Mesendoderm (in vitro differentiated cells): ENCODE measurements around the gene C1QTNF8.
A peak's percentile ranks its signal among the peaks of the same experiment; 100 is the strongest.

Experiments used
- DNase-seq: peaks from one replicate; pipeline ENCODE4 v3.0.0; 2013
- H2AK5ac ChIP-seq: 2 replicates; pipeline ENCODE4 v1.6.1; 2013; ENCODE audit warnings: low read length, inconsistent platforms
- H2BK120ac ChIP-seq: 2 replicates; pipeline ENCODE4 v1.6.1; 2013; ENCODE audit warnings: low read depth, mild to moderate bottlenecking, low read length, moderate library complexity, mixed read lengths
- H2BK15ac ChIP-seq: replicated peaks from 2 replicates; pipeline ENCODE4 v1.6.1; 2013; ENCODE audit warnings: low read depth, mild to moderate bottlenecking, moderate library complexity
- H2BK5ac ChIP-seq: 2 replicates; pipeline ENCODE4 v1.6.1; 2013; ENCODE audit warnings: low read length, inconsistent platforms
- H3K18ac ChIP-seq: 2 replicates; pipeline ENCODE4 v1.6.1; 2013; ENCODE audit warnings: mild to moderate bottlenecking, low read length, mixed read lengths
- H3K23ac ChIP-seq: one replicate; pipeline ENCODE4 v1.6.1; 2013; ENCODE audit warnings: low read length
- H3K27ac ChIP-seq: 2 replicates; pipeline ENCODE4 v1.5.1; 2013; ENCODE audit warnings: low read depth, mild to moderate bottlenecking, inconsistent platforms, low read length, moderate library complexity
- H3K27me3 ChIP-seq: 2 replicates; pipeline ENCODE4 v1.6.1; 2013; ENCODE audit warnings: low read length, control low read depth, mild to moderate bottlenecking, inconsistent platforms; ENCODE audit not compliant: insufficient read depth, poor library complexity
- H3K36me3 ChIP-seq: 2 replicates; pipeline ENCODE4 v1.6.1; 2013; ENCODE audit warnings: low read length, inconsistent platforms; ENCODE audit not compliant: control insufficient read depth, insufficient read depth
- H3K4ac ChIP-seq: one replicate; pipeline ENCODE4 v1.6.1; 2013; ENCODE audit warnings: low read depth, mild to moderate bottlenecking, low read length, moderate library complexity
- H3K4me1 ChIP-seq: 2 replicates; pipeline ENCODE4 v1.6.1; 2013; ENCODE audit warnings: low read depth, low read length, inconsistent platforms; ENCODE audit not compliant: control insufficient read depth
- H3K4me2 ChIP-seq: 2 replicates; pipeline ENCODE4 v1.6.1; 2013; ENCODE audit warnings: low read length
- H3K4me3 ChIP-seq: 2 replicates; pipeline ENCODE4 v1.5.1; 2013; ENCODE audit warnings: mild to moderate bottlenecking, low read length
- H3K56ac ChIP-seq: one replicate; pipeline ENCODE4 v1.6.1; 2013; ENCODE audit warnings: low read length
- H3K79me1 ChIP-seq: 2 replicates; pipeline ENCODE4 v1.6.1; 2013; ENCODE audit warnings: low read length, inconsistent platforms
- H3K79me2 ChIP-seq: 2 replicates; pipeline ENCODE4 v1.6.1; 2013; ENCODE audit warnings: mild to moderate bottlenecking, low read length; ENCODE audit not compliant: control insufficient read depth, insufficient read depth
- H3K9ac ChIP-seq: 2 replicates; pipeline ENCODE4 v1.6.1; 2013; ENCODE audit warnings: low read length, inconsistent platforms
- H4K5ac ChIP-seq: one replicate; pipeline ENCODE4 v1.6.1; 2013; ENCODE audit warnings: low read length
- H4K8ac ChIP-seq: one replicate; pipeline ENCODE4 v1.6.1; 2013; ENCODE audit warnings: low read depth, mild to moderate bottlenecking, control low read depth, low read length, moderate library complexity
- WGBS: extraction: QIAGEN DNeasy Blood & Tissue Kit; methylation state at CpG from one replicate; pipeline ENCODE4 v1.1.7; 2013; ENCODE audit warnings: low lambda C conversion rate, missing lambda C conversion rate; ENCODE audit not compliant: insufficient coverage; ENCODE audit errors: extremely low coverage; 5-methylcytosine and 5-hydroxymethylcytosine counted together

Gene C1QTNF8

DNA sequence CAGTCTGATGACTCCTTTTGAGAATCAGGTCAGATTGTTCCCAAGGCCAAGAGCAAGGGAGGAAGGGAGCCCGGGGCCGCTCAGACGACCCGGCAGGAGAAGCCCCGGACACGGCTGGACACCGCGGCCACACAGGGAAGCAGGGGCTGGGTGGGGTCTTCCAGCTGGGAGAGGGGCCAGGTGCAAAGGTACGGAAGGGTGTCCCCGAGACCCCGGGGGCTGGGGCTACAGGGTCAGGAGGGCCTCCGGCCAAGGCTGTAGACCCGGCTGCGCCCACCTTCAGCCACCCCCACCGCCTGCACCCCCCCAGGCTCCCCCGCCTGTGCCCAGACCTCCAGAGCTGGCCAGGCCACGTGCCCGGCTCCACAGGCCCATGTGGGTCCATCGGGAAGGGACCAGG, 21.9 kb upstream of the C1QTNF8 start:
- H3K79me2 ChIP-seq, result no peaks in the 10 kb centered on the region
- H3K79me1 ChIP-seq, result no peaks in the 10 kb centered on the region
- H3K4me2 ChIP-seq, result no peak overlapping the region
- H3K9ac ChIP-seq, result no peak overlapping the region
- H3K4me3 ChIP-seq, result no peak overlapping the region
- H2BK15ac ChIP-seq, result no peak overlapping the region
- no peaks in the 10 kb centered on the region for H3K4me1 ChIP-seq
- H3K4ac ChIP-seq, result no peak overlapping the region
- H3K56ac ChIP-seq, result no peak overlapping the region
- H2BK120ac ChIP-seq, result no peak overlapping the region
- H4K5ac ChIP-seq, result no peak overlapping the region
- no peak overlapping the region for H3K23ac ChIP-seq
- no peak for DNase-seq
- H3K36me3 ChIP-seq, result no peaks in the 10 kb centered on the region
- no peak overlapping the region for H3K18ac ChIP-seq
- no peak overlapping the region for H3K27ac ChIP-seq
- H2AK5ac ChIP-seq, result no peak overlapping the region
- no peak overlapping the region for H2BK5ac ChIP-seq
- no CpG with 5 or more reads among the region's 19 CpGs for WGBS
- H4K8ac ChIP-seq, result no peak overlapping the region
- H3K27me3 ChIP-seq, result no peaks in the 10 kb centered on the region

DNA sequence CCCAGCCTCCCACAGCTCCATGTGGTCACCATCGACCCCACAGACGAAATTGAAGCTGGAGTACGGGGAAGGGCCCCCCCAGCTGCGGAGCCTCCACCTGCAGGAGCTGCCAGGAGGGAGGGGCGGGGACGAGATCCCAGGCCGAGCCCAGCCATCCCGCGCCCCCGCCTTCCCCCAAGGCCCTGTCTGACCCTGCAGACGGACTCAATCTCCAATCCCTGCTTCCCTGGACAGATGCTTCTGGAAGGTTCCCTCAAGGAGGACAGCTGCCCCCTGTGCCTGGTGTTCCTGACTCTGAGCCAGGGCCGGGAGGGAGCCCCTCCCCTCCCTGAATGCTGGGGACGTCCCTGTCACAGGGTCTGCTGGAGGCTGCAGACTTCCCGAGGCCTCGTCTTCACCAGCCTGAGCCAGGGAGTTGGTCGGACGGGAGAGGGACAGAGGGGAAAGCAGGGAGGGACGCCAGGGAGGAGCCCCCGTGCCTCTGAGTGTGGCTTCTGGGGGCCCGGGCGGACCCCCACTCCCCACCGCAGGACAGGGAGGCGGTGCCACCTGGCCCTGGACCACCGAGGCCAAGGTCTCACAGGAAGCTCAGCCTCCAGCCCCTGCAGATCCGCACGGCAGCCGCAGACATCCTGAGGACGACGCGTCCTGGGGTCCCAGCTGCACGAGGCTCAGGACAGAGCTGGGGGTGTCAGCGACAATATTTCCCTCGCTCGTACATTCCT, 21.3 kb upstream of the C1QTNF8 start:
- Histone ChIP-seq H3K23ac (no peak overlapping the region), H3K79me1 (no peaks in the 10 kb centered on the region), H2BK15ac (no peak overlapping the region), H3K4me3 (no peak overlapping the region), H3K56ac (no peak overlapping the region), H2BK120ac (no peak overlapping the region), H4K5ac (no peak overlapping the region), H2AK5ac (no peak overlapping the region), H3K4ac (no peak overlapping the region), H3K4me1 (no peaks in the 10 kb centered on the region), H2BK5ac (no peak overlapping the region), H3K27me3 (no peaks in the 10 kb centered on the region), H3K27ac (no peak overlapping the region), H4K8ac (no peak overlapping the region), H3K79me2 (no peaks in the 10 kb centered on the region), H3K4me2 (no peak overlapping the region), H3K18ac (no peak overlapping the region), H3K9ac (no peak overlapping the region), H3K36me3 (no peaks in the 10 kb centered on the region)
- no peak for DNase-seq
- WGBS, result no CpG with 5 or more reads among the region's 34 CpGs

DNA sequence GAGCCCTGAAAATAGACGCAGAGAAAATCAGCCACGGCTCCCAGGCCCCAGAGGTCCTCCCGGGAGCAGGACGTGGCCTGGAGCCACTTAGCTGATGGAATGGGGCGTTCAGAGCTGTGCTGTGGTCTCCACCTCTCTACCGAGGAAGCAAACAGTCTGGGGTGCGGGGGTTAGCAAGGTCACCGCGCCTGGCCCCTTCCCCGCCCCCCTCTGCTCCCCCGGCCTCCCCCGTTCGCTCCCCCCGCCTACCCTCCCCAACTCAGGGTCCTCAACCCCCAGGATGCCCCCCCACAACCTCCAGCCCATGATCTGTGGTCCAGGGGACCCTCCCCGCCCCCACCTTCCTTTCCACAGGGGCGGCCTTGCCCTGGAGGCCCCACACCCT, 20.6 kb upstream of the C1QTNF8 start:
- H2BK15ac ChIP-seq, result no peak overlapping the region
- no peaks in the 10 kb centered on the region for H3K36me3 ChIP-seq
- no peak overlapping the region for H2AK5ac ChIP-seq
- H3K27me3 ChIP-seq, result no peaks in the 10 kb centered on the region
- H2BK5ac ChIP-seq, result no peak overlapping the region
- H3K79me2 ChIP-seq, result no peaks in the 10 kb centered on the region
- H4K8ac ChIP-seq, result no peak overlapping the region
- H3K79me1 ChIP-seq, result no peaks in the 10 kb centered on the region
- no peak overlapping the region for H3K27ac ChIP-seq
- no peak for DNase-seq
- H3K9ac ChIP-seq, result no peak overlapping the region
- no peak overlapping the region for H3K4me3 ChIP-seq
- no peak overlapping the region for H3K56ac ChIP-seq
- no peaks in the 10 kb centered on the region for H3K4me1 ChIP-seq
- WGBS, result no CpG with 5 or more reads among the region's 16 CpGs
- no peak overlapping the region for H3K4ac ChIP-seq
- H3K4me2 ChIP-seq, result no peak overlapping the region
- no peak overlapping the region for H4K5ac ChIP-seq
- H3K23ac ChIP-seq, result no peak overlapping the region
- H3K18ac ChIP-seq, result no peak overlapping the region
- no peak overlapping the region for H2BK120ac ChIP-seq

DNA sequence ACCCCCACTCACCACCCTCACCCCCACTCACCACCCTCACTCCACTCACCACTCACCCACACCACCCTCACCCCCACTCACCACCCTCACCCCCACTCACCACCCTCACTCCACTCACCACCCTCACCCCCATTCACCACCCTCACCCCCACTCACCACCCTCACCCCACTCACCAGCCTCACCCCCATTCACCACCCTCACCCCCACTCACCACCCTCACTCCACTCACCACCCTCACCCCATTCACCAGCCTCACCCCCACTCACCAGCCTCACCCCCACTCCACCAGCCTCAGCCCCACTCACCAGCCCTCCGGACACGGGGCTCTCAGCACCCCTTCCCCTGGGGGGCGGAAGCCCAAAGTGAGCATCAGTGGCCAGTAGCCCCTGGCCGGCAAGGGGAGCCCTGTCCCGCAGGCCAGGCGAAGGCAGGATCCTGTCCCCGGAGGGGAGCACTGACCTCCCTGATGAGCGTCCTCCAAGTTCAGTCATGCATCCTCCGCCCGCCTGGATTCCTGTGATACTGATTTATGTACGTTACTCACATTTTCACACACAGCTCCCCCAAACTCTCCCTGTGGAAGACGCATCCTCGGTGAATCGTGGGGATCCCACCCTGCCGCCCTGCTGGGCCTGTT, 18.0 kb upstream of the C1QTNF8 start:
- Histone ChIP-seq H3K36me3 (no peaks in the 10 kb centered on the region), H3K9ac (no peak overlapping the region), H2AK5ac (no peak overlapping the region), H3K4me1 (no peaks in the 10 kb centered on the region), H3K18ac (no peak overlapping the region), H4K8ac (no peak overlapping the region), H2BK15ac (no peak overlapping the region), H4K5ac (no peak overlapping the region), H3K79me2 (no peaks in the 10 kb centered on the region), H3K27me3 (no peaks in the 10 kb centered on the region), H3K79me1 (no peaks in the 10 kb centered on the region), H3K27ac (no peak overlapping the region), H3K4me2 (no peak overlapping the region), H3K4me3 (no peak overlapping the region), H3K56ac (no peak overlapping the region), H2BK120ac (no peak overlapping the region), H3K23ac (no peak overlapping the region), H3K4ac (no peak overlapping the region), H2BK5ac (no peak overlapping the region)
- no CpG with 5 or more reads among the region's 15 CpGs for WGBS
- DNase-seq, result peak; percentile 26

DNA sequence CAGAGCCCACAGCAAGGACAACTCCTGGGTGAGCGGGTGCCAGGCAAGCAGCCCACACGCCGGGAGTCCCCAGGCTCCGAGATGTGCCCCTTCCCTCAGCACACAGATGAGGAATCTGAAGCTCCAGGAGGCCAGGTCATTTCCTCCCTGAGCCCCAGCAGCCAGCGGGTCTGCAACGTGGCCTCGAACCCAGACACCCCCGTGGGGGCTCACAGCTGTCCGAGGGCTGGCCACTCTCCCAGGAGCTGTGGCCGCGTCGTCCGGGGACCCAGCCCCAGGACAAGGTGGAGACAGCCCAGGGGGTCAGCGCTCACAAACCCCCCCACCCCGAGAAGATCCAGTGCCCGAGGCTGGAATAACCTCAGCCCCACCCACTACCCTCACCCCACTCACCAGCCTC, 17.4 kb upstream of the C1QTNF8 start:
- Histone ChIP-seq H3K4me3 (no peak overlapping the region), H2AK5ac (no peak overlapping the region), H3K4me1 (no peaks in the 10 kb centered on the region), H4K8ac (no peak overlapping the region), H3K18ac (no peak overlapping the region), H3K23ac (no peak overlapping the region), H3K36me3 (no peaks in the 10 kb centered on the region), H3K9ac (no peak overlapping the region), H2BK120ac (no peak overlapping the region), H3K4ac (no peak overlapping the region), H2BK15ac (no peak overlapping the region), H4K5ac (no peak overlapping the region), H3K79me1 (no peaks in the 10 kb centered on the region), H3K27ac (no peak overlapping the region), H2BK5ac (no peak overlapping the region), H3K27me3 (no peaks in the 10 kb centered on the region), H3K79me2 (no peaks in the 10 kb centered on the region), H3K4me2 (no peak overlapping the region), H3K56ac (no peak overlapping the region)
- DNase-seq, result no peak
- no CpG with 5 or more reads among the region's 16 CpGs for WGBS
